Measurements from ENCODE around the gene DUSP23.

DNA sequence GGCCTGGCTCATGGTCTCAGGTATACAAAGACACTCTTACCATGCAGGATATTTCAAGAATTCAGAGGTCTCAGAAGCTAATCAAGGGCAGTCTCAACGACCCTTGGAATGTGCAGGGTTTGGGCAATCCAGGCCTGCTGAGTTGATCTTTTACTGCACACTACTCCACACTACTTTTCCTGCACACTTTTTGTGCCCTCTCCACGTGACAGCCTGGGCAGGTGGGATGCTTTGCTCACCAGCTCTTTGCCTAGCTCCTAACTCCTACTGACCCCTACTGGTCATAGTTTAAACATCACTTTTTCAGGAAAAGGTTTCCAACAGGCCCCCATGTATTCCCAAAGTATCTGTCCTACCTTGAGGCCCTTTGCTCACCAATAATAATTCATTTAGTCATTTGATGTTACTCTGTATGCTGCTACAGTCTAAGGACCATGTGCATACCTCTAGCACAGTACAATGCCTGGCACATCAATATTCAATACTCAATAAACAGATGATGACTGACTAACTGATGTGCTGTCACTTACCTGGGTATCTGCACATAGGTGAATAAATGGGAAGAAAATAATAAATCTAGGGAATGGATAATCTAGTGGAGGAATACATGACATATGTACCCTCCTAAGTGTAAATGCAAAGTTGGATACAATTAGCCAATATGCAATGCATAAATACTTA is 9.6 kb downstream of the DUSP23 start:
- TF ChIP-seq, protein P1, sequence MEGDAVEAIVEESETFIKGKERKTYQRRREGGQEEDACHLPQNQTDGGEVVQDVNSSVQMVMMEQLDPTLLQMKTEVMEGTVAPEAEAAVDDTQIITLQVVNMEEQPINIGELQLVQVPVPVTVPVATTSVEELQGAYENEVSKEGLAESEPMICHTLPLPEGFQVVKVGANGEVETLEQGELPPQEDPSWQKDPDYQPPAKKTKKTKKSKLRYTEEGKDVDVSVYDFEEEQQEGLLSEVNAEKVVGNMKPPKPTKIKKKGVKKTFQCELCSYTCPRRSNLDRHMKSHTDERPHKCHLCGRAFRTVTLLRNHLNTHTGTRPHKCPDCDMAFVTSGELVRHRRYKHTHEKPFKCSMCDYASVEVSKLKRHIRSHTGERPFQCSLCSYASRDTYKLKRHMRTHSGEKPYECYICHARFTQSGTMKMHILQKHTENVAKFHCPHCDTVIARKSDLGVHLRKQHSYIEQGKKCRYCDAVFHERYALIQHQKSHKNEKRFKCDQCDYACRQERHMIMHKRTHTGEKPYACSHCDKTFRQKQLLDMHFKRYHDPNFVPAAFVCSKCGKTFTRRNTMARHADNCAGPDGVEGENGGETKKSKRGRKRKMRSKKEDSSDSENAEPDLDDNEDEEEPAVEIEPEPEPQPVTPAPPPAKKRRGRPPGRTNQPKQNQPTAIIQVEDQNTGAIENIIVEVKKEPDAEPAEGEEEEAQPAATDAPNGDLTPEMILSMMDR (conservative IDR thresholded peaks at IDR 0.05; ENCODE audit: low read depth, low read length) = peak; percentile 70
- no peak for TF ChIP-seq EZH2 (IDR thresholded peaks at IDR 0.05; ENCODE audit: borderline replicate concordance, low read depth, low read length, poor library complexity, severe bottlenecking)
